Measurements from ENCODE around the gene UQCR11. TPM values are rescaled to one million over a fixed set of nuclear protein-coding genes. Genes with fewer than 3 reads are reported as not detected.

The UQCR11 gene
- total and polyA plus RNA-seq, 2 of the 8 experiments (the other 6 are each of a cell fraction or from before 2014, with no cell fraction given), result 162 to 171 TPM

- no peak for TF ChIP-seq EZH2 (IDR thresholded peaks at IDR 0.05; ENCODE audit: low read depth, low read length, severe bottlenecking)
- no peak for TF ChIP-seq ZNF274 (IDR thresholded peaks at IDR 0.05; ENCODE audit: borderline replicate concordance, extremely low read depth, low read length)
- no peak for TF ChIP-seq SP4 (IDR thresholded peaks at IDR 0.05; ENCODE audit: low read length)
Observed at GRCh38 chr19:1616396-1616795, 11.1 kb upstream of the UQCR11 start (continued).
